ENCODE measurements around the gene PPP1R3A. TPM values are rescaled to one million over a fixed set of nuclear protein-coding genes. Genes with fewer than 3 reads are reported as not detected.

PPP1R3A gene, protein sequence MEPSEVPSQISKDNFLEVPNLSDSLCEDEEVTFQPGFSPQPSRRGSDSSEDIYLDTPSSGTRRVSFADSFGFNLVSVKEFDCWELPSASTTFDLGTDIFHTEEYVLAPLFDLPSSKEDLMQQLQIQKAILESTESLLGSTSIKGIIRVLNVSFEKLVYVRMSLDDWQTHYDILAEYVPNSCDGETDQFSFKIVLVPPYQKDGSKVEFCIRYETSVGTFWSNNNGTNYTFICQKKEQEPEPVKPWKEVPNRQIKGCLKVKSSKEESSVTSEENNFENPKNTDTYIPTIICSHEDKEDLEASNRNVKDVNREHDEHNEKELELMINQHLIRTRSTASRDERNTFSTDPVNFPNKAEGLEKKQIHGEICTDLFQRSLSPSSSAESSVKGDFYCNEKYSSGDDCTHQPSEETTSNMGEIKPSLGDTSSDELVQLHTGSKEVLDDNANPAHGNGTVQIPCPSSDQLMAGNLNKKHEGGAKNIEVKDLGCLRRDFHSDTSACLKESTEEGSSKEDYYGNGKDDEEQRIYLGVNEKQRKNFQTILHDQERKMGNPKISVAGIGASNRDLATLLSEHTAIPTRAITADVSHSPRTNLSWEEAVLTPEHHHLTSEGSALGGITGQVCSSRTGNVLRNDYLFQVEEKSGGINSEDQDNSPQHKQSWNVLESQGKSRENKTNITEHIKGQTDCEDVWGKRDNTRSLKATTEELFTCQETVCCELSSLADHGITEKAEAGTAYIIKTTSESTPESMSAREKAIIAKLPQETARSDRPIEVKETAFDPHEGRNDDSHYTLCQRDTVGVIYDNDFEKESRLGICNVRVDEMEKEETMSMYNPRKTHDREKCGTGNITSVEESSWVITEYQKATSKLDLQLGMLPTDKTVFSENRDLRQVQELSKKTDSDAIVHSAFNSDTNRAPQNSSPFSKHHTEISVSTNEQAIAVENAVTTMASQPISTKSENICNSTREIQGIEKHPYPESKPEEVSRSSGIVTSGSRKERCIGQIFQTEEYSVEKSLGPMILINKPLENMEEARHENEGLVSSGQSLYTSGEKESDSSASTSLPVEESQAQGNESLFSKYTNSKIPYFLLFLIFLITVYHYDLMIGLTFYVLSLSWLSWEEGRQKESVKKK
- not detected for total RNA-seq
- polyA plus RNA-seq (2013, experiment 1 of 2), result not detected
- not detected for polyA plus RNA-seq (2013, experiment 2 of 2)
- long read RNA-seq, experiment 1, result 0 reads
- long read RNA-seq, experiment 2, result 0 reads
- long read RNA-seq, experiment 3, result 0 reads
- long read RNA-seq, experiment 4, result 0 reads

DNA sequence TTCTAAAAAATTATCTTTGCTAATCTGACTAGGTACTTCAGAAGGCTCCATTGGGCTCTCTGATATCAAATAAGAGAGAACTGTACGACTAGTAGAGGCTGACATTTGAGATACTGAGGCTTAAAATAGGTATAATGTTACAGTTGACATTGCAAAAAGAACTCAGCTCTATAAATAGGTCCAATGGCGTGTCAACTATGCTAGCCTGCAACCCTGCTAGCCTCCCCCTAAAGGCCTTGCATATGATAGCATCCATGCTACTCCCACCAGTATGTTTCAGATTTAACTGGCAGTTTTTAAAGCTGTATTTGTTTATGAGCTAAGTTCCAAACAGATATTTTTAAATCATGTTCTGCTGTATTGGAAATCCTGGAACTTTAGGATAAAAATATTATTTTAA is at the start of gene PPP1R3A:
PPP1R3A (minus strand) TSS at position 64 of the 400 bp plus-strand sequence; CDS start at position 51, 13 bp downstream.
- H3K4me3 ChIP-seq (ENCODE audit: low read length), result no peak within 1 kb of the TSS
- no peaks in the 10 kb centered on the region for H3K9me3 Mint-ChIP-seq
- H3K27ac ChIP-seq (ENCODE audit: low read depth, low read length), result no peak within 1 kb of the TSS
- H3K36me3 ChIP-seq (ENCODE audit: control insufficient read depth, insufficient read depth, low read length), result no peaks in the 10 kb centered on the region
- no peaks in the 10 kb centered on the region for H3K9me3 ChIP-seq (ENCODE audit: control insufficient read depth, low read length)
- H3K4me1 ChIP-seq (ENCODE audit: control insufficient read depth, insufficient read depth, low read length), result no peaks in the 10 kb centered on the region
- H3K36me3 Mint-ChIP-seq (ENCODE audit: low read depth), result no peaks in the 10 kb centered on the region
- no peak within 1 kb of the TSS for H3K4me3 Mint-ChIP-seq
- no peak within 1 kb of the TSS for H3K9ac ChIP-seq (ENCODE audit: extremely low read depth, low read length, poor library complexity, severe bottlenecking)
- H3K27ac Mint-ChIP-seq, result no peak within 1 kb of the TSS
- DNase-seq, result peak; percentile 50
- 70 to 81% methylated on average over 2 of the region's 2 CpGs for WGBS, 2 experiments (ENCODE audit: insufficient coverage in 1 of 2, insufficient read length in 1 of 2)
- TF ChIP-seq, protein P1, sequence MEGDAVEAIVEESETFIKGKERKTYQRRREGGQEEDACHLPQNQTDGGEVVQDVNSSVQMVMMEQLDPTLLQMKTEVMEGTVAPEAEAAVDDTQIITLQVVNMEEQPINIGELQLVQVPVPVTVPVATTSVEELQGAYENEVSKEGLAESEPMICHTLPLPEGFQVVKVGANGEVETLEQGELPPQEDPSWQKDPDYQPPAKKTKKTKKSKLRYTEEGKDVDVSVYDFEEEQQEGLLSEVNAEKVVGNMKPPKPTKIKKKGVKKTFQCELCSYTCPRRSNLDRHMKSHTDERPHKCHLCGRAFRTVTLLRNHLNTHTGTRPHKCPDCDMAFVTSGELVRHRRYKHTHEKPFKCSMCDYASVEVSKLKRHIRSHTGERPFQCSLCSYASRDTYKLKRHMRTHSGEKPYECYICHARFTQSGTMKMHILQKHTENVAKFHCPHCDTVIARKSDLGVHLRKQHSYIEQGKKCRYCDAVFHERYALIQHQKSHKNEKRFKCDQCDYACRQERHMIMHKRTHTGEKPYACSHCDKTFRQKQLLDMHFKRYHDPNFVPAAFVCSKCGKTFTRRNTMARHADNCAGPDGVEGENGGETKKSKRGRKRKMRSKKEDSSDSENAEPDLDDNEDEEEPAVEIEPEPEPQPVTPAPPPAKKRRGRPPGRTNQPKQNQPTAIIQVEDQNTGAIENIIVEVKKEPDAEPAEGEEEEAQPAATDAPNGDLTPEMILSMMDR (conservative IDR thresholded peaks at IDR 0.05), result peak; percentile 54
- H3K27me3 Mint-ChIP-seq (ENCODE audit: insufficient read depth), result no peaks in the 10 kb centered on the region
- H3K27me3 ChIP-seq (ENCODE audit: control insufficient read depth, insufficient read depth, low read length, poor library complexity, severe bottlenecking), result no peaks in the 10 kb centered on the region
- H3K4me1 Mint-ChIP-seq, result no peaks in the 10 kb centered on the region

DNA sequence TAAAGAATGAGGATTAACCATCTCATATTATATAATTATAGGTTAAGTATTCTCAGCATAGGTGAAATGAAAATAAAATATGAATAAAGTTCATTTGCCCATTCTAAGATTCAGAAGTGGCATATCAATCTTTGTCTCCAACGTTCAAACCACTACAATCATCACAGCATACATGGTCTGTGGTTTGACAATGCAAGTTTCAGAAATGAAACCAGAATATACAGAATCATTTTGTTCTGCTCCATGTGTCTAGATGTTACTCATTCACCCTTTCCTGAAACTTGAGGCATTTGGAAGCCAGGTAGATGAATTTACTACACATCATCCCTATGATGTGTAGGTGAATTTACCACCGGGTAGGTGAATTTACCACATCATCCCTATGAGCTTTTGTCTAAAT is 44.5 kb upstream of the PPP1R3A start:
- 80 to 86% methylated on average over 2 of the region's 2 CpGs for WGBS, 2 experiments (ENCODE audit: insufficient coverage in 1 of 2, insufficient read length in 1 of 2)
- Histone ChIP-seq H3K27me3 (ENCODE audit: control insufficient read depth, insufficient read depth, low read length, poor library complexity, severe bottlenecking) (no peaks in the 10 kb centered on the region), H3K4me3 (ENCODE audit: low read length) (no peak overlapping the region), H3K27ac (ENCODE audit: low read depth, low read length) (no peak overlapping the region), H3K9me3 (ENCODE audit: control insufficient read depth, low read length) (peaks cover 6% of the 10 kb centered on the region), H3K36me3 (ENCODE audit: control insufficient read depth, insufficient read depth, low read length) (no peaks in the 10 kb centered on the region), H3K9ac (ENCODE audit: extremely low read depth, low read length, poor library complexity, severe bottlenecking) (no peak overlapping the region), H3K4me1 (ENCODE audit: control insufficient read depth, insufficient read depth, low read length) (no peaks in the 10 kb centered on the region)
- TF ChIP-seq, protein P1 (conservative IDR thresholded peaks at IDR 0.05), result no peak
- Mint-ChIP-seq H3K36me3 (ENCODE audit: low read depth) (no peaks in the 10 kb centered on the region), H3K4me3 (no peak overlapping the region), H3K9me3 (peaks cover 18% of the 10 kb centered on the region), H3K27me3 (ENCODE audit: insufficient read depth) (no peaks in the 10 kb centered on the region), H3K27ac (no peak overlapping the region), H3K4me1 (no peaks in the 10 kb centered on the region)
- no peak for DNase-seq

DNA sequence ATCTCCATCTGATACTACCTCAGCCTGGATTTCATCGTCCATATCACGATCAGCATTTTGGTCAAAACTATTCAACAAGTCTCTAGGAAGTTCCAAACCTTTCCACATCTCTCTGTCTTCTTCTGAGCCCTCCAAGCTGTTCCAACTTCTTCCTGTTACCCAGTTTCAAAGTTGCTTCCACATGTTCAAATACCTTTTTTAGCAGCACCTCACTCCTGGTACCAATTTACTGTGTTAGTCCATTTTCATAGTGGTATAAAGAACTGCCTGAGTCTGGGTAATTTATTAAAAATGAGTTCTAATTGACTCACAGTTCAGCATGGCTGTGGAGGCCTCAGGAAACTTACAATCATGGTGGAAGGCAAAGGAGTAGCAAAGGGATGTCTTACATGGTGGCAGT is 41.1 kb upstream of the PPP1R3A start:
- peaks cover 6% of the 10 kb centered on the region for H3K9me3 ChIP-seq (ENCODE audit: control insufficient read depth, low read length)
- H3K4me1 ChIP-seq (ENCODE audit: control insufficient read depth, insufficient read depth, low read length), result no peaks in the 10 kb centered on the region
- DNase-seq, result no peak
- Mint-ChIP-seq H3K27ac (no peak overlapping the region), H3K4me3 (no peak overlapping the region), H3K36me3 (ENCODE audit: low read depth) (no peaks in the 10 kb centered on the region), H3K9me3 (peaks cover 24% of the 10 kb centered on the region), H3K27me3 (ENCODE audit: insufficient read depth) (no peaks in the 10 kb centered on the region), H3K4me1 (no peaks in the 10 kb centered on the region)
- H3K27ac ChIP-seq (ENCODE audit: low read depth, low read length), result no peak overlapping the region
- 89% methylated on average over 2 of the region's 2 CpGs for WGBS, 2 experiments (ENCODE audit: insufficient coverage in 1 of 2, insufficient read length in 1 of 2)
- no peaks in the 10 kb centered on the region for H3K27me3 ChIP-seq (ENCODE audit: control insufficient read depth, insufficient read depth, low read length, poor library complexity, severe bottlenecking)
- no peaks in the 10 kb centered on the region for H3K36me3 ChIP-seq (ENCODE audit: control insufficient read depth, insufficient read depth, low read length)
- TF ChIP-seq, protein P1 (conservative IDR thresholded peaks at IDR 0.05), result no peak
- no peak overlapping the region for H3K4me3 ChIP-seq (ENCODE audit: low read length)
- H3K9ac ChIP-seq (ENCODE audit: extremely low read depth, low read length, poor library complexity, severe bottlenecking), result no peak overlapping the region
